ENCODE measurements around the gene CRHR2. TPM values are rescaled to one million over a fixed set of nuclear protein-coding genes. Genes with fewer than 3 reads are reported as not detected.
A peak's percentile ranks its signal among the peaks of the same experiment; 100 is the strongest.

The CRHR2 gene
- total and polyA plus RNA-seq, 8 donors: 0.06 to 0.79 (median 0.50) TPM

DNA sequence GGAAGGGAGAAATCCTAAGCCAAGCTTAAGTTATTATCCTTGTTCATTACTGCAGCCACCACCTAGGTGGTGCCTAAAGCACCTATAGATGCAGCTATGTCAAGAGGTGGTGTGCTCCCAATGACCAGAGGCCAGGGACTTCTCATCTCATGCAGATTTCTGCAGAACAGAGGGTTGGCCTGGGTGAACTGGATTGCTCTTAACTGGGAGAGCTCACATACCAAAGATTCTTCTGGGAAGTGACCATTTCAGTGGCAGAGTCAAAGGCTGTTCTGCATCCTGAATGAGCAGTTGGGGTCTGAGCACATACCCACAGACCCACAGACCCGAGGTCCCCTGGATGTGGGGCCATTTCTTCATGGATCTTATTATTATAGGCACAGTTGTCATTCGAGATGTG lies 2.1 kb upstream of the CRHR2 start:
- Histone ChIP-seq H3K4me3 (no peak overlapping the region), H3K36me3 (no peaks in the 10 kb centered on the region), H3K9me3 (no peaks in the 10 kb centered on the region), H3K27ac (no peak overlapping the region), H3K27me3 (no peaks in the 10 kb centered on the region), H3K4me1 (peaks cover 3 to 8% (median 5%) of the 10 kb centered on the region in 3 donors)
- intact Hi-C loops (cut with DNase I): no loop called here
- DNase-seq (no peak), FAIRE-seq (no peak), ATAC-seq (no peak)
- TF ChIP-seq, protein P1, sequence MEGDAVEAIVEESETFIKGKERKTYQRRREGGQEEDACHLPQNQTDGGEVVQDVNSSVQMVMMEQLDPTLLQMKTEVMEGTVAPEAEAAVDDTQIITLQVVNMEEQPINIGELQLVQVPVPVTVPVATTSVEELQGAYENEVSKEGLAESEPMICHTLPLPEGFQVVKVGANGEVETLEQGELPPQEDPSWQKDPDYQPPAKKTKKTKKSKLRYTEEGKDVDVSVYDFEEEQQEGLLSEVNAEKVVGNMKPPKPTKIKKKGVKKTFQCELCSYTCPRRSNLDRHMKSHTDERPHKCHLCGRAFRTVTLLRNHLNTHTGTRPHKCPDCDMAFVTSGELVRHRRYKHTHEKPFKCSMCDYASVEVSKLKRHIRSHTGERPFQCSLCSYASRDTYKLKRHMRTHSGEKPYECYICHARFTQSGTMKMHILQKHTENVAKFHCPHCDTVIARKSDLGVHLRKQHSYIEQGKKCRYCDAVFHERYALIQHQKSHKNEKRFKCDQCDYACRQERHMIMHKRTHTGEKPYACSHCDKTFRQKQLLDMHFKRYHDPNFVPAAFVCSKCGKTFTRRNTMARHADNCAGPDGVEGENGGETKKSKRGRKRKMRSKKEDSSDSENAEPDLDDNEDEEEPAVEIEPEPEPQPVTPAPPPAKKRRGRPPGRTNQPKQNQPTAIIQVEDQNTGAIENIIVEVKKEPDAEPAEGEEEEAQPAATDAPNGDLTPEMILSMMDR (IDR thresholded peaks at IDR 0.05): no peak
- WGBS, 2 donors: 64 to 69% methylated on average over 2 of the region's 2 CpGs

DNA sequence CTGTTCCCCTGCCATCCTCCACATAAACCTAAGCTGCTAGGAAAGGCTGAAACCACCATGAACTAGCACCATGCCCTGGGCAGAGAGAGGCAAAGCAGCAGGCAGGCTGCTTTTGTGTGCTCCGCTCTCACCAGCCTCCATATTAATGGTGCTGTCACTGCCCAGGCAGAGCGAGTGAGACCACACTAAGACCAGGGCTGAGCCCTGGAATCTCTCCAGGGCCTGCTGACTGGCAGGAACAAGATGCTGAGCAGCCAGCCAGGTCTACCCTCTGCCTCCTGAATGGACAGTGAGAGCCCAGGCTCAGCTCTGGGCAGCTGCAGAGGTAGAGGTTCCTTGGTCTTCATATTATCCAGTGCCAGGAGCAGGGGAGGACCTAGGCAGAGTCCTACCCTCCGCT lies 1.6 kb upstream of the CRHR2 start:
- Histone ChIP-seq H3K9me3 (no peaks in the 10 kb centered on the region), H3K4me3 (no peak overlapping the region), H3K36me3 (no peaks in the 10 kb centered on the region), H3K27me3 (no peaks in the 10 kb centered on the region), H3K4me1 (peaks cover 3 to 8% (median 5%) of the 10 kb centered on the region in 3 donors), H3K27ac (no peak overlapping the region)
- intact Hi-C loops (cut with DNase I): no loop called here
- DNase-seq (peak in 1 of 6 donors; percentile 31), FAIRE-seq (no peak), ATAC-seq (no peak)
- TF ChIP-seq, protein P1 (IDR thresholded peaks at IDR 0.05): no peak
- 94% methylated on average over 3 of the region's 3 CpGs for WGBS, 2 donors

DNA sequence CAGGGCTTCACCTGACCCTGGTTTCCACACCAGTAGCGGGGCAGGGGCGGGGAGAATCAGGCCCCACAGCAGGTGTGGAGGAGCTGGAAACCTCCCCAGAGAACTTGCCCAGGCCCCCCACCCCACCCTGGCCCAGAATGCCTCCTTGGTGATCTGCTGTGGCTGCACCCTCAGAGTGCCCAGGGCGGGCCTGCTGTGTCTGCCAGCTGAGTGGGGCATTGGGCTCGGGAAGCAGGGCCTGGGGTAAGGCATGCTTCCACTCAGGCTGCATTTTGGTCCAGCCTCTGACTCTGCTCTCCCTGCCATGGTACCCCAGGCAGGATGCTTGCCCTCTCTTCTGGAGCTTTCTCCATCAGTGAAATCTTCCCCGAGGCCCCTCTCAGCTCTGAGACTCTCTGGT lies 1.1 kb upstream of the CRHR2 start:
- Histone ChIP-seq H3K36me3 (no peaks in the 10 kb centered on the region), H3K4me3 (no peak overlapping the region), H3K27me3 (no peaks in the 10 kb centered on the region), H3K27ac (no peak overlapping the region), H3K9me3 (no peaks in the 10 kb centered on the region), H3K4me1 (peaks cover 3 to 6% (median 5%) of the 10 kb centered on the region in 3 donors)
- intact Hi-C loops (cut with DNase I): no loop called here
- no peak for FAIRE-seq
- ATAC-seq: no peak
- TF ChIP-seq, protein P1 (IDR thresholded peaks at IDR 0.05): no peak
- peak in 1 of 6 donors; percentile 58 for DNase-seq
- WGBS, 2 donors: 93 to 96% methylated on average over 5 of the region's 5 CpGs

DNA sequence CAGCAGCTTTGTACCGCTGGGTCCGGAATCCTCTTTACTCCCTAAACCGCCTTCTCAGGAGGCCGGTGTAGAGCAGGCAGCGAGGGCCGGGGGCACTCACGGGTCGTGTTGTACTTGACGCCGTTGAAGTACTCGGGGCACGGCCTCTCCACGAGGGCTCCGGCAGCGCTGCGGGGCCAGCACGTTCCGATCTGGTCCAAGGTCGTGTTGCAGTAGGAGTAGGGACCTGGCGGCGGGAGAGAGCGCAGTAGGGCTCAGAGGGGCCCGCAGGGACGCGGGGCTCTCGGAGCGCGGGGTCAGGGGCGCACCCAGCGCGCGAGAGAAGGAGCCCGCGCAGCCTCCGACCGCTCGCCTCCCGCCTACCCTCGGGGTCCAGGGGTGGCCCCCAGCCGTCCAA lies 443 bp downstream of the CRHR2 start:
- no peak overlapping the region for H3K27ac ChIP-seq
- H3K4me3 ChIP-seq: peak overlapping the region; percentile 9 to 54 (median 28)
- DNase-seq (peak in 1 of 6 donors; percentile 77), FAIRE-seq (no peak), ATAC-seq (peak; percentile 17 to 58 (median 50))
- peaks cover 3 to 6% (median 5%) of the 10 kb centered on the region in 3 donors for H3K4me1 ChIP-seq
- TF ChIP-seq, protein P1 (IDR thresholded peaks at IDR 0.05): no peak
- intact Hi-C loops (cut with DNase I): no loop called here
- no peaks in the 10 kb centered on the region for H3K36me3 ChIP-seq
- WGBS, 2 donors: 3% methylated on average over 31 to 40 of the region's 40 CpGs
- no peaks in the 10 kb centered on the region for H3K27me3 ChIP-seq
- H3K9me3 ChIP-seq: no peaks in the 10 kb centered on the region

DNA sequence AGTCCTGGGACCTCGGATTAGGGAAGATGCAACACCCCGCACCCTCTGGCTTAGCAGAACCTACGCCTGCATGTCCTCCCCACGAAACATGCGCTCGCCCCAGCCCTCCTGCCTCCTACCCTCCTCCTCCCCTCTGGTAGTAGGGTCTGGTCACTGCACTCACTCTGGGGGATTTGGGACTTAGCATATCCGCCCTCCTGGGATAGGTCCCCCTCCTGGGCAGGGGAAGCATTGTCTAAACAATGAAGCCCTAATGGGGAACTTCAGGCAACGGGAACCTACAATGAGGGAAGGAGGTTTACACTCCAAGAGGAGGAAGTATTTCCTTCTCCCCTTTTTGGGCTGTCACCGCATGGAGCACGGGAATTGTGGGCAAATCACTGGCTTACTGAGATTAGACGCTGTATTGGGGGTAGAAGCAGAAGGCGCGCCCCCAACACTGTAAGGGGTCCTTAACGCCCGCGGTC lies 892 bp downstream of the CRHR2 start:
- Histone ChIP-seq H3K27ac (no peak overlapping the region), H3K4me3 (peak overlapping the region in 1 of 4 donors; percentile 54), H3K36me3 (no peaks in the 10 kb centered on the region), H3K27me3 (no peaks in the 10 kb centered on the region), H3K4me1 (peaks cover 3 to 6% (median 5%) of the 10 kb centered on the region in 3 donors), H3K9me3 (no peaks in the 10 kb centered on the region)
- intact Hi-C loops (cut with DNase I): no loop called here
- 42 to 43% methylated on average over 16 of the region's 16 CpGs for WGBS, 2 donors
- TF ChIP-seq, protein P1 (IDR thresholded peaks at IDR 0.05): no peak
- no peak for FAIRE-seq
- DNase-seq: peak in 1 of 6 donors; percentile 50
- no peak for ATAC-seq
